C4-2B (cell line): Measurements from ENCODE around the gene ELMO3.

ENCODE experiments used
- H3K27ac ChIP-seq: fragments of 450-650 bp; 2 replicates; pipeline ENCODE4 v1.5.1; 2017
- CTCF ChIP-seq: fragments of 450-650 bp; conservative IDR thresholded peaks from 2 replicates; pipeline ENCODE4 v1.5.1; 2017; ENCODE audit warnings: mild to moderate bottlenecking
- ZFX ChIP-seq: fragments of 450-650 bp; IDR thresholded peaks from 2 replicates; pipeline ENCODE4 v1.6.1; 2017

Gene ELMO3

GRCh38 chr16:67190448-67191399 lies 8.2 kb upstream of the ELMO3 start:
- TF ChIP-seq CTCF (no peak), ZFX (no peak)
- no peak overlapping the region for H3K27ac ChIP-seq

GRCh38 chr16:67191411-67191994 lies 7.4 kb upstream of the ELMO3 start:
- peak overlapping the region; percentile 95 for H3K27ac ChIP-seq
- TF ChIP-seq CTCF (no peak), ZFX (no peak)

- TF ChIP-seq ZFX = peak; percentile 98
- no peak for TF ChIP-seq CTCF
- peak within 1 kb of the TSS; percentile 95 for H3K27ac ChIP-seq
Measured at GRCh38 chr16:67191995-67192681, 6.8 kb upstream of the ELMO3 start, which contains the start of gene E2F4. Gene E2F4, plus strand, starts transcription at chr16:67192155. Its CDS starts 73 bp downstream, at chr16:67192228.

- H3K27ac ChIP-seq = peak overlapping the region; percentile 95
- no peak for TF ChIP-seq ZFX
- no peak for TF ChIP-seq CTCF
Measured at GRCh38 chr16:67192781-67193361, 6.1 kb upstream of the ELMO3 start.

- TF ChIP-seq ZFX (no peak), CTCF (no peak)
- H3K27ac ChIP-seq = peak overlapping the region; percentile 95; the same call in 1 of the 2 replicates
Measured at GRCh38 chr16:67193536-67193935, 5.4 kb upstream of the ELMO3 start.

- no peak overlapping the region for H3K27ac ChIP-seq
- TF ChIP-seq CTCF = no peak
- TF ChIP-seq ZFX = no peak
Measured at GRCh38 chr16:67194260-67194659, 4.7 kb upstream of the ELMO3 start.
